Nephron (organoid): ENCODE results near the gene BLMH.
"Not testable (repeated sequence)": the region's sequence is repeated elsewhere in the genome, so short reads cannot be mapped to it uniquely, and the experiment has no call there.

Experiments
- H3K27ac Mint-ChIP-seq, 3 experiments: 2 replicates each; pipeline ENCODE4 v1.8.0; 2020; ENCODE audit warnings: mixed read lengths in 3 of 3, mild to moderate bottlenecking in 2 of 3, moderate library complexity in 1 of 3
- H3K27me3 Mint-ChIP-seq: 2 replicates; pipeline ENCODE4 v1.8.0; 2021; ENCODE audit warnings: low read depth, mild to moderate bottlenecking, moderate library complexity, mixed read lengths
- H3K36me3 Mint-ChIP-seq: 2 replicates; pipeline ENCODE4 v1.8.0; 2020; ENCODE audit warnings: low read depth, mixed read lengths
- H3K4me1 Mint-ChIP-seq: 2 replicates; pipeline ENCODE4 v1.8.0; 2020; ENCODE audit warnings: mixed read lengths
- H3K4me3 Mint-ChIP-seq, 3 experiments: 2 replicates each; pipeline ENCODE4 v1.8.0; 2020; ENCODE audit warnings: mild to moderate bottlenecking in 3 of 3, mixed read lengths in 3 of 3, moderate library complexity in 2 of 3
- H3K9me3 Mint-ChIP-seq: 2 replicates; pipeline ENCODE4 v1.8.0; 2020; ENCODE audit warnings: mixed read lengths
- CTCF ChIP-seq, 3 experiments: fragments of 200-600 bp; sonication (generic); IDR thresholded peaks; one replicate each; pipeline ENCODE4 v1.5.0; 2021; ENCODE audit warnings: antibody characterized with exemption in 3 of 3; ENCODE audit not compliant: unreplicated experiment in 3 of 3

BLMH gene

GRCh38 chr17:30203471-30203981, 88.2 kb downstream of the BLMH start:
- Mint-ChIP-seq H3K4me3 (no peak overlapping the region), H3K9me3 (no peaks in the 10 kb centered on the region), H3K27me3 (peaks cover 6% of the 10 kb centered on the region), H3K36me3 (no peaks in the 10 kb centered on the region), H3K4me1 (no peaks in the 10 kb centered on the region), H3K27ac (no peak overlapping the region)
- no peak for TF ChIP-seq CTCF (IDR thresholded peaks at IDR 0.05; ENCODE audit: unreplicated experiment in 3 of 3)

GRCh38 chr17:30200656-30201055, 91.1 kb downstream of the BLMH start:
- H3K36me3 Mint-ChIP-seq, H3K9me3 Mint-ChIP-seq, H3K4me1 Mint-ChIP-seq, H3K27ac Mint-ChIP-seq, H3K27me3 Mint-ChIP-seq, H3K4me3 Mint-ChIP-seq: not testable (repeated sequence)

GRCh38 chr17:30200106-30200505, 91.6 kb downstream of the BLMH start:
- Mint-ChIP-seq H3K27me3 (peaks cover 4% of the 10 kb centered on the region), H3K4me3 (no peak overlapping the region), H3K9me3 (no peaks in the 10 kb centered on the region), H3K27ac (no peak overlapping the region), H3K4me1 (no peaks in the 10 kb centered on the region), H3K36me3 (no peaks in the 10 kb centered on the region)
- TF ChIP-seq CTCF (IDR thresholded peaks at IDR 0.05; ENCODE audit: unreplicated experiment in 3 of 3), result no peak

GRCh38 chr17:30199600-30199999, 92.1 kb downstream of the BLMH start:
- Mint-ChIP-seq H3K27ac (no peak overlapping the region), H3K27me3 (peaks cover 4% of the 10 kb centered on the region), H3K9me3 (no peaks in the 10 kb centered on the region), H3K36me3 (no peaks in the 10 kb centered on the region), H3K4me1 (no peaks in the 10 kb centered on the region), H3K4me3 (no peak overlapping the region)
- no peak for TF ChIP-seq CTCF (IDR thresholded peaks at IDR 0.05; ENCODE audit: unreplicated experiment in 3 of 3)
